HepG2 (cell line): ENCODE measurements around the gene CYB5D1. TPM values are rescaled to one million over a fixed set of nuclear protein-coding genes. Genes with fewer than 3 reads are reported as not detected.
A peak's percentile ranks its signal among the peaks of the same experiment; 100 is the strongest.

ENCODE experiments used
- E2F2 ChIP-seq: sonication (generic); formaldehyde crosslinking; IDR thresholded peaks from 2 replicates; pipeline ENCODE4 v1.4.0; 2020; ENCODE audit warnings: missing genetic modification reagents, borderline replicate concordance
- ELF4 ChIP-seq: sonication (generic); formaldehyde crosslinking; IDR thresholded peaks from 2 replicates; pipeline ENCODE4 v1.5.0; 2020; ENCODE audit warnings: missing genetic modification reagents, mild to moderate bottlenecking, moderate library complexity, borderline replicate concordance
- MED13 ChIP-seq: sonication (generic); formaldehyde crosslinking; IDR thresholded peaks from 2 replicates; pipeline ENCODE4 v1.5.0; 2020; ENCODE audit warnings: missing genetic modification reagents
- MEF2D ChIP-seq: sonication (generic); formaldehyde crosslinking; IDR thresholded peaks from 2 replicates; pipeline ENCODE4 v1.5.1; 2020; ENCODE audit warnings: mild to moderate bottlenecking, missing genetic modification reagents
- MNT ChIP-seq: fragments of 450-650 bp; IDR thresholded peaks from 2 replicates; pipeline ENCODE4 v1.6.1; 2016
- NR2C2 ChIP-seq: sonication (generic); formaldehyde crosslinking; IDR thresholded peaks from 2 replicates; pipeline ENCODE4 v1.4.0; 2020; ENCODE audit warnings: missing genetic modification reagents, mild to moderate bottlenecking, moderate library complexity, borderline replicate concordance
- PBX2 ChIP-seq: IDR thresholded peaks from 2 replicates; pipeline ENCODE4 v1.6.1; 2016; ENCODE audit warnings: control low read depth
- TCF12 ChIP-seq, 2 experiments: fragments of 450-650 bp in 1 of 2; sonication (generic) in 1 of 2; formaldehyde crosslinking in 1 of 2; IDR thresholded peaks; 2 replicates each; pipeline versions ENCODE4 v1.6.1 to v1.8.0; 2017 to 2022; ENCODE audit warnings: antibody characterized with exemption in 1 of 2, mild to moderate bottlenecking in 1 of 2, missing genetic modification reagents in 1 of 2, moderate library complexity in 1 of 2
- WIZ ChIP-seq: sonication (generic); formaldehyde crosslinking; IDR thresholded peaks from 2 replicates; pipeline ENCODE4 v1.5.1; 2020; ENCODE audit warnings: mild to moderate bottlenecking, missing genetic modification reagents
- ZBTB26 ChIP-seq: IDR thresholded peaks from 2 replicates; pipeline ENCODE4 v1.6.1; 2016; ENCODE audit warnings: missing compliant biosample characterization, missing genetic modification reagents, borderline replicate concordance
- ZBTB49 ChIP-seq: sonication (generic); formaldehyde crosslinking; IDR thresholded peaks from 2 replicates; pipeline ENCODE4 v1.4.0; 2020; ENCODE audit warnings: missing genetic modification reagents, borderline replicate concordance
- ZFY ChIP-seq: sonication (generic); formaldehyde crosslinking; IDR thresholded peaks from 2 replicates; pipeline ENCODE4 v1.4.0; 2020; ENCODE audit warnings: missing genetic modification reagents
- ZNF17 ChIP-seq: sonication (generic); formaldehyde crosslinking; IDR thresholded peaks from 2 replicates; pipeline ENCODE4 v1.5.0; 2020; ENCODE audit warnings: mild to moderate bottlenecking, missing genetic modification reagents
- ZNF180 ChIP-seq: sonication (generic); formaldehyde crosslinking; IDR thresholded peaks from 2 replicates; pipeline ENCODE4 v1.4.0; 2020; ENCODE audit warnings: low read depth, missing genetic modification reagents, borderline replicate concordance
- ZNF382 ChIP-seq: sonication (generic); formaldehyde crosslinking; IDR thresholded peaks from 2 replicates; pipeline ENCODE4 v1.5.0; 2020; ENCODE audit warnings: missing genetic modification reagents, mild to moderate bottlenecking, borderline replicate concordance
- ZNF460 ChIP-seq: sonication (generic); formaldehyde crosslinking; IDR thresholded peaks from 2 replicates; pipeline ENCODE4 v1.5.1; 2020; ENCODE audit warnings: missing genetic modification reagents, mild to moderate bottlenecking, borderline replicate concordance
- ZNF547 ChIP-seq: sonication (generic); formaldehyde crosslinking; IDR thresholded peaks from 2 replicates; pipeline ENCODE4 v1.5.1; 2020; ENCODE audit warnings: mild to moderate bottlenecking, missing genetic modification reagents
- ZNF678 ChIP-seq: sonication (generic); formaldehyde crosslinking; IDR thresholded peaks from 2 replicates; pipeline ENCODE4 v1.4.0; 2020; ENCODE audit warnings: mild to moderate bottlenecking, missing genetic modification reagents
- ZNF766 ChIP-seq: sonication (generic); formaldehyde crosslinking; IDR thresholded peaks from 2 replicates; pipeline ENCODE4 v1.5.0; 2020; ENCODE audit warnings: missing genetic modification reagents, borderline replicate concordance
- ZNF891 ChIP-seq: sonication (generic); formaldehyde crosslinking; IDR thresholded peaks from 2 replicates; pipeline ENCODE4 v1.5.0; 2020; ENCODE audit warnings: mild to moderate bottlenecking, missing genetic modification reagents
- polyA plus RNA-seq, 8 experiments: library from polyadenylated mRNA; depleted of rRNA in 3 of 8; stranded (reverse) in 7 of 8; unstranded in 1 of 8; fragments of >200 nt; fragmentation: Illumina TruSeq in 4 of 8; extraction: Trizol in 4 of 8; gene quantifications; 2 replicates each; pipeline versions ENCODE4 v1.2.1 to v1.2.3, GENCODE V29; 2011 to 2016; ENCODE audit warnings: low read depth in 4 of 8, missing spikeins in 1 of 8, mixed read lengths in 1 of 8; ENCODE audit not compliant: insufficient read depth in 1 of 8
- total RNA-seq, 5 experiments: library from RNA; depleted of rRNA; stranded (reverse); fragments of >200 nt; fragmentation: Illumina TruSeq; extraction: Trizol; gene quantifications; 2 replicates each; pipeline ENCODE4 v1.2.3, GENCODE V29; 2016; ENCODE audit warnings: low read depth in 1 of 5

Gene CYB5D1
- total and polyA plus RNA-seq, 2 of the 13 experiments (the other 11 are each of a cell fraction or from before 2014, with no cell fraction given) = 8.9 to 17.0 TPM

GRCh38 chr17:7836596-7837407 lies 21.0 kb upstream of the CYB5D1 start (continued):
- peak; percentile 96 for TF ChIP-seq NR2C2 (CRISPR knock-in tag)
- TF ChIP-seq WIZ (CRISPR knock-in tag) = no peak
- TF ChIP-seq ZBTB26 (CRISPR knock-in tag) = peak; percentile 85; the same call in 1 of the 2 replicates
- no peak for TF ChIP-seq E2F2
- 0 out of 2 replicates have a peak, but pooled peaks have one; percentile 36 for TF ChIP-seq PBX2 (CRISPR knock-in tag)
- TF ChIP-seq ELF4 (CRISPR knock-in tag) = 0 out of 2 replicates have a peak, but pooled peaks have one; percentile 73
- TF ChIP-seq TCF12 (IDR thresholded peaks at IDR 0.05) = no peak
- peak; percentile 68 for TF ChIP-seq TCF12 (CRISPR knock-in tag; IDR thresholded peaks at IDR 0.05)
- TF ChIP-seq ZNF766 (CRISPR knock-in tag) = no peak
- peak; percentile 62; the same call in 1 of the 2 replicates for TF ChIP-seq MED13 (CRISPR knock-in tag)
- no peak for TF ChIP-seq ZNF17
- TF ChIP-seq ZBTB49 = peak; percentile 87
- TF ChIP-seq ZNF891 (CRISPR knock-in tag) = peak; percentile 55; the same call in 1 of the 2 replicates
- TF ChIP-seq ZNF678 (CRISPR knock-in tag) = no peak
- no peak for TF ChIP-seq ZNF547
- peak; percentile 93 for TF ChIP-seq MNT
- no peak for TF ChIP-seq ZNF180 (CRISPR knock-in tag)
- TF ChIP-seq ZNF460 (CRISPR knock-in tag) = no peak
- TF ChIP-seq ZNF382 (CRISPR knock-in tag) = no peak
- no peak for TF ChIP-seq ZFY (CRISPR knock-in tag)
- TF ChIP-seq MEF2D (CRISPR knock-in tag) = peak; percentile 82
